Suppressor macrophage treated with lipopolysaccharide for 1 hour (primary cell): ENCODE results near the gene BOLA1.
A peak's percentile ranks its signal among the peaks of the same experiment; 100 is the strongest.

Experiments
- DNase-seq, 3 donors: peaks; one replicate each; pipeline ENCODE4 v3.0.0-alpha.2; 2020 to 2022

The BOLA1 gene

DNA sequence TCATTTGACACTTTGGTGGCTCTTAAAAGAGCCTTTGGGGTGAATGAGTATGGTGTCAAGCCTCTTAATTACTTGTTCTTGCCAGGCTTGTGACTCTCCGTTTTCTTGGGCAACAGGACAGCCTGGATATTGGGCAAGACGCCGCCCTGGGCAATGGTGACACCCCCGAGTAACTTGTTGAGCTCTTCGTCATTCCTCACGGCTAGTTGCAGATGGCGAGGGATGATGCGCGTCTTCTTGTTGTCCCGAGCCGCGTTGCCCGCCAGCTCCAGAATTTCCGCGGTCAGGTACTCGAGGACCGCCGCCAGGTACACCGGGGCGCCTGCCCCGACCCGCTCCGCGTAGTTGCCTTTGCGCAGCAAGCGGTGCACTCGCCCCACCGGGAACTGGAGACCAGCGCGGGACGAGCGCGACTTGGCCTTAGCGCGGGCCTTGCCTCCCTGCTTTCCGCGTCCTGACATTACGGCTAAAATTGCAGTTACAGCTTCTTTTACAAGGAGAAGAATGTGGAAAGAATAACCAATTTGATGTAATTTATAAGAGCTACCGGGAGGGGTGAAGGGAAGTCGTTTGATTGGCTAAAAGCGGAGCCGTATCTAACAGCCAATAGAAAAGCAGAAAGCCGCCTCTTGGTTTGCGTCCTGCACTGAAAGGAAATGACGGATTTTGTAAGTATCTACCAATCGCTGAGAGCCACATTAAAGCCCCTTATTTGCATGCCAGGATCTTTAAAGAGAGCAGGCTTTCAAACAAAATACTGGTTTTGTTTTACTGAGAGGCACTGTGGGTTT is 11.7 kb upstream of the BOLA1 start:
- peak; percentile 91 to 97 (median 95) for DNase-seq

DNA sequence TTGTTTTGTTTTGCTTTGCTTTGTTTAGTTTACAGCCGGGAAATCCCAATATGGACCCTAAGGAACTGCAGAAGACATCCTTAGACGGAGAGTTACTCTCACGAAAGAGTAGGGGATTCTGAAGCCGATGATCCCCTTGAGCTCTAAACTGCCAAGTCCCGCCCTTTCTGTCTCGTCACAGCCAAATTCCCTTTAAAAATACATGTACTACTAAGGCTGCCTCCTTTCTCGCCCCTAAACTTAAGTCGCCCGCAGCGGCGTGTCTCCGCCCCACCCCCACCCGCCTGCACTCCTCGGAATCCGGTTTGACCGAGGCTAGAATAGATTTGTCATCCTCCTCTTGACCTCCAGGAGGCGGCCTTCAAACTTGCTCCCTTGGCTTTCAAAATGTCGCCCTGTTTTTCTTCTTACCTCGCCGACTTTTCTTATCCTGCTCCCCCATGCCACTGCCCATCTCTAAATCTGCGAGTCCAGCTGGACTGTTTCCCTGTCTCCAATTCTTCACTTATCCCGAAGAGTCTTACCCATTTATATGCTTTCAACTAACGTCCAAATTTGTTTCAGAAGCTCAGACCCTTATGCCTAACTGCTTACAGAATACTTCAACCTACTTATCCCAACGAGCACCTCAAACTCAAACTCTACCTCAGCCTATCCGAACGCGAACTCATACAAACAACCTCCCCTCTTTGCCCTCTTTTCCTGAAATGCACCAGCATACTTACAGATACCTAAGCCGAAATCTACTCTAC is 10.9 kb upstream of the BOLA1 start:
- DNase-seq, result peak; percentile 82 to 90 (median 88)

DNA sequence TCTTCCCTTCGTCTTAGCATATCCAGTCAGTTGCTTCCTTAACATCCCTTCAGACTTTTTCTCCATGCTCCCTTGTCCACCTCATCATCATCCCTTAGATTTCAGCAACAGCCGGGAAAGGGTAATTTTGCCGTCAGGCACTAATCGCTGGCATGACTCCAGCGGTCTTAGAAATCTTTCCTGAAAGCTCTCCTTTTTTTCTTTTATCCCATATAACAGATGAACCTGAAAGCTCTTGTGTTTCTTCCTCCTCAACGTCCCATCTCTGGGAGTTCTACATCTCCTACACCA is 10.4 kb upstream of the BOLA1 start:
- peak in 1 of 3 donors; percentile 11 for DNase-seq

DNA sequence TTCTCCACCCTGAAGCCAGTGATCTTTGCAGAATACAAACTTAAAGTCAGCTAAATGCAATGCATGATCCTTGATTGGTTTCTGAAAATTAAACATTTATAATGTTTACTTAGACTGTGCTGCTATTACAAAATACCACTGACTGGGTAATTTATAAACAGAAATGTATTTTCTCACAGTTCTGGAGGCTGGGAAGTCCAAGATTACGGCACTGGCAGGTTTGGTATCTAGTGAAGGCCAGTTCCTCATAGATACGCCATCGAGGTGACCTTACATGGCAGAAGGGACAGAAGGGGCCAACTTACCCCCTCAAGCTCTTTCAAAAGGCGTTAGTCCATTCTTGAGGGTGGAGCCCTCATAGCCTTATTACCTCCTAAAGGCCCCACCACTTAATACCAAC is 2.8 kb upstream of the BOLA1 start:
- DNase-seq, result peak in 2 of 3 donors; percentile 26 to 28

DNA sequence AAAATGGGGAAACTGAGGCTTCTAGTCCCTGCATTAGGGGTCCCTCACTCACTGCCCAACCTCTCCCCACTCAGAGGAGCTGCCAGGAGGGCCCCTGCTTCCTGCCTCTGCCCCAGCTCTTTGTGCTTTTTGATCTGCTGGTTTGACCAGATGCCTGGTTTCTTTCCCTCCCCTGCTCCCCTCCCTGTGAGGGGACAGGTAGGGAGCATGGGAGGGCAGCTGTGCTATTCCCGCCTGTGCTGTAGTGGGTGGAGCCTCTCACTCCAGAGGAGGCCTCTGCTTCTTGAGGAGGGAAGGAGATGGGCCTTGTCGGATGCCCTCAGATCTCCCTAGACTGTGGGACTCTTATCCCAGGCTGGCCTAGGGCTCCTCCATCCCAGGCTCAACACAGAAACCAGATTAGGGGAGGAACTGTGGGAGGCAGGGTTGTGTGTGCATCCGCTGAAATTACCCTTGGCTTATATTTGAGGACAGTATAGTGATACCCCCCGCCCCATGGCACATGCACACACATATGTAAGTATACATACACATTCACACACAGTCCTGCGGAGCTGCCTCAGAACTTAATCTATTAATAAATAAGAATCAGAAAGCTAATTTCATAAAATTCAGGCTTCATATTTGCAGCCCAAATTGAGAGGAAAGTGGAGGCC is 4.6 kb downstream of the BOLA1 start:
- DNase-seq, result no peak

DNA sequence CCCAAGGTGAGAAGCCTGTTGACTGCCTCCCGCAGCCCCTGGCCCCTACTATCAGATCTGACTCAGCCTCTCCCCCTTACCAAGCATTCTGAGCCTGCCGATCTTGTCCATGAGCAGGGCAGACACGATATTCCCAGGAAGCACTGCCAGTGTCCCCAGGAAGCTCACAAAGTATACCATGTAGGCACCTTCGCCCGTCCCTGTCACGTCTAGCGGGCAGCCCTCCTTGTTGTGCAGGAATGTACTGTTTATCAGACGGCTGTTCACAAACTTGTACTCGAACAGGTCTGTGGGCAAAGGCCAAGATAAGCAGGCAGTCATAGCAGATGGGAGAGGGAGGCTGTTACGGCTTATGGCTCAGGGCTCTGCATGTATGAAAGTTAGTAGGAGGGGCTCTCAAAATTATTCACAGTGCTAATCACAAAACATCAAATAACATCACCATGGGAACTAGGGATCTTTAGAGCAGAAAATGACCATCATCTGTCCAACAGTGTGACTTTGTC is 7.3 kb downstream of the BOLA1 start:
- no peak for DNase-seq

DNA sequence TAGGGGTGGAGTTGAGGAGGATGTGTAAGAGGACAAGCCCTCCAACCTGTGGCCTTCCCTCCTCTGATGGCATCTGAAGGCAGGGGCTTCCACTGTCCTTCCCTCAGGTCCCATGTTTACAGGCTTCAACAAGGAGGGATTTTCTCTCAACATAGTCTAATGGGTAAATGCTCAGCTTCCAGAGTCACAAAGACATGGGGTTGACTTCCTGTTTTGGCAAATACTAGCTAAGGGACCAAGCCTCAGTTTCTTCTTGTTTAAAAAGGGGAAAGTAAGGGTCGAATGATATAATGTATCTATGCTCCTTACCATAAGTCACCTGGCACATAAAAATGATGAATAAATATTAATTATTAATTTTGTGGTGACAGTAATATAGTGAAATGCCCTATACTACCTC is 15.2 kb downstream of the BOLA1 start:
- DNase-seq, result no peak

DNA sequence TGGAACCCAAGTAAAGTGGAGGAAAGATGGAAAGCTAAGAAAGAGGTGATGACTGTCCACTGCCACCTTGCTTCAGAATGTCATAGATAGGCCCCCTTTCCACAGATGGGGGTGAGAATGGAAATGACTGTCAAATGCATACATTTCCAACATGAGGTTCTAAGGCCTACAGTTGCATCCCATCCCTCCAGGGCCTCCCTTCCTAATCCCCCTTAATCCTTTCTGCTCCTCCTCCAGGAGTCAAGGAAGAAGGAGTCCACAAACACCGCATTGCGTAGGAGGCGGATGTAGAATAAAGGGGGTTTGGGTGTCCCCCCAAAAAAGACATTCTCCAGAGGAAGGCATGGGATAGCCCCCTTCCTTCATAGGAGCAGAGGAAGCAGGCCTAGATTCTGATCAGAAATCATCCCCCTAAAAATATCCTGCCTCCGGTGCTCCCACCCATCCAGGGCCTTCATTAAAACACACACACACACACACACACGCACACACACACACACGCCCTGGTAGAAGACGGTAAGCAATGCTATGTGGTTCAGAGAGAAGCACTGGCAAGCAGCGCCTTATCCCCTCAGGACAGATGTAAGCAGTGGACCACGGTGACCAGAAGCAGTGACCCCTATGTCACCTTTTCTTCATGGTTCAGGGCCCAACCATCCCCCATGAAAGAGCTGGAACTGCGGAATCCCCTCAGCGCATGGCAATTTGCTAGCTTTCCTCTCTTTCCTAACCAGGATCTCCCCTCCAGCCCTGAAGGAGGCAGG is 16.2 kb downstream of the BOLA1 start:
- no peak for DNase-seq

DNA sequence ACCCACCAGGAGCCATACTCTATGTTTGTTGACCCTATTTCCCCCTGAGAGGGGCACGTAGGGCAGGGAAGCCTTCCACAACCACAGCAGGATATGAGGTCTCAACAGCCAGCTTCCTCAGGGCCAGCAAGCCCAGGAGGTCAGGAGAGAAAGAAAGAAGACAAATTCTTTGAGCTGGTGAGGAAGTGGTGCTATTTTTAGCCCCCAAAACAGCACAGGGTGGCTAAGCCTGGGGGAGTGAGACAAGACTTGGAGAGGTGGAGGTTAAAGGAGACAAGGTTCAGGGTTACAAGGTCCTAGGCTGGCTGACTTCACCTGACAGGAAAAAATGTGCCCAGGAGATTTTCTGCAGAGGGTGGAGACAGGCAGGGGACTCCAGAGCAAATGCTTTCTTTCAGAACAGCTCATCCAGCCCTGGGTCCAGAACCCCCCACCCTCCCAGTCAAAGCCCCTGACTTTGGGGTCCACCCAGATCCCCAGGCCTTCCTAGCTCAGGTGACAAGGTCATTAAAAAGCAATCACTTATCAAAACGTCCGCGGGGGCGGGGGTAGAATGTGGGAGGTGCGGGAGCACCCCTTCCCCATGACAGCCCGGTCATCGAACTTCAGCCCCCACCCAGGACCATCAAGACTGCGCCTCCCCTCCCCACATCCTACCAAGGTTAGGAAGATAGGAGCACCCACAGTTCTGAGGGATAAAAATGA is 17.0 kb downstream of the BOLA1 start:
- no peak for DNase-seq

DNA sequence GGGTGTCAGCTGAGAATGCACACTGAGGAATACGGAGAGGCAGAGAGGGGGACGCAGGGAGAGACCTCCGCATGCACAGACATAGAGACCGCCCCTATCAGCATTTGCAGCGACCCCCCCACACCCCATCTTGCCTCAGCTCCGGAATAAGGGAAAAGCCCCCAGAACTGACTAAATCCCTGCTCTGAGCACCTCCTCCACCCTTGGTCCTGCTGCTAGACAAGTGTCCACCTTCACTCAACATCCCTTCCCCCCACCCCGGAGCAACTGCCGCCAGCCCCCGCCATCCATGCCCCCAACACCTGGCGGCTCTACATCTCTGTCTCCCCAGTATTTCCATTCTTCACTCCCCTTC is 17.5 kb downstream of the BOLA1 start:
- no peak for DNase-seq

DNA sequence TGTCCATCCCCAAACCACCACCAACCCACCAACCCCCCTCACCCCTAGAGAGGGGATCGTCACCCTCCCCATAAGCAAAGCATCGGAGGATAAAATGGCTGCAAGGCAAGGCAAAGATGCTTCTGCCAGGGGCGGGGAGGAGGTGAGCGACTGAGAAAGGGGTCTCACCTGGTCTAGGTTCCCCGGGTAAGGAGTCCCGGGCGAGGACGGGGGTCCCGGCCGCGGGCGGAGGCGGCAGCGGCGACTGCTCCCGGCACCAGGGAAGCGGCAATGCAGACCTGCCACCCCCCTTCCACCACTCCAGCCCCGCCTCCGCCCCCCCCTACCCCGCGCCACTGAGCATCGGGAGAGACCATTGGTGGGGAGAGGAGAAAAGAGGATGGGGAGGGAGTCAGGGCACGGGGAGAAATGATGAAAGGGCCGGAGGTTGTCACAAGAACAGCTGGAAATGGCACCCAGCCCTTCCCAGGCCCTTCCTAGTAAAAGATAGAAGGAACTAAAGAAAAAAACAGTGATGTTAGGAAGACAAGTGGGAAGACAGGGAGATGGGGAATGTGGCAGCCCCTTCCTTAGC is 18.3 kb downstream of the BOLA1 start, which contains the start of gene SV2A:
SV2A (minus strand) TSS at position 274 of the 574 bp plus-strand sequence. CDS start 4,004 bp downstream, outside the sequence.
- DNase-seq, result peak in 1 of 3 donors; percentile 18

DNA sequence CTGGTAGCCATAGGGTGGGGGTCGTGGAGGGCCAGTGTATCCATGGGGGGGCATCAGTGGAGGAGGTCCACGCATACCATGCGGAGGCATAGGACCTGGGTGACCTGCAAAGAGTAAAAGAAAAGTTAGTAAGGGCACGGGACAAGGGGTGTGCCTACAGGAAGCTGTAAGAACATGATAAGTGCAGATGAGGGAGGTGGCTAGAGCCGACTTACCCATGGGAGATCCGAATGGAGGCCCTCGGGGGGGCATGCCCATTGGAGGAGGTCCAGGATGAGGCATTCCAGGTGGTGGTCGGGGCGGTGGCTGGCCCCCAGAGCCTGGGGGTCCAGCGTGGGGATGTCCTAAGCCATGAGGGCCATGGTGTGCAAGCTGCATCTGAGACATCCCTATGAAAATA is 24.3 kb downstream of the BOLA1 start:
- DNase-seq, result no peak

DNA sequence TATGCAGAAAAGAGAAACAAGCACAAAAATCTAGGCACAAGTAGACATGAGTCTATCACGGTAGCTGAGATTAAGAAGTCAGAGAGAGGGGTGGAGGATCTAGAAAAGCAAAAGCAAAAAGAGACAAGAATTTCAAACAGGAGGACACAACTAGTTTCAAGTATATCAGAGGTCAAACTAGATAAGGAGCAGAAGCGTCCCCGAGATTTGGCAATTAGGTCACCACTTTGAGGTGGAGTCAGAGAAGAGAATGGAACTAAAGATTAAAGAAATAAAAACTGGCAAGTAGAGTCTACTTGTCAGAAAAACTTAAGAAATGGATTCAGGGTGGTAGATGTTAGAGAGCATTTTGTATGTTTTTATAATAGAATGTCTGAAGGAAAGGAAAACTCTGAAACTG is 26.0 kb downstream of the BOLA1 start:
- no peak for DNase-seq

DNA sequence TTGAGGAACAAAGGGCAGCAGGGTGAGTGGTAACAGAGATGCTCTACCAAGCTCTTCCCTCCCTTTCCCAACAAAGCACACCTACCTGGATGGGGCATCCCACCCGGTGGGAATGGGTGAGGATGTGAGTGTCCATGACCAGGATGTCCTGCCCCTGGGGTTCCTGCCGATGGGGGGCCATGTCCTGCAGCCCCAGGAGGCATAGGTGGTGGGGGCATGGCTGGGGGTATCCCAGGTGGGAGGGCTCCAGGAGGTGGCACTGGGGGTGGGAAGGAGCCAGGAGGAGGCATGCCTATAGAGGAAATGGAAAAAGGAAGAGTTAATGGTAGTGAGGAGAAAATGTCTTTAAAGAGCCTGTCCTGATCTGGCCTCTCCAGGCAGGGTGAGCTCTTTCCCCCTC is 26.4 kb downstream of the BOLA1 start:
- no peak for DNase-seq

DNA sequence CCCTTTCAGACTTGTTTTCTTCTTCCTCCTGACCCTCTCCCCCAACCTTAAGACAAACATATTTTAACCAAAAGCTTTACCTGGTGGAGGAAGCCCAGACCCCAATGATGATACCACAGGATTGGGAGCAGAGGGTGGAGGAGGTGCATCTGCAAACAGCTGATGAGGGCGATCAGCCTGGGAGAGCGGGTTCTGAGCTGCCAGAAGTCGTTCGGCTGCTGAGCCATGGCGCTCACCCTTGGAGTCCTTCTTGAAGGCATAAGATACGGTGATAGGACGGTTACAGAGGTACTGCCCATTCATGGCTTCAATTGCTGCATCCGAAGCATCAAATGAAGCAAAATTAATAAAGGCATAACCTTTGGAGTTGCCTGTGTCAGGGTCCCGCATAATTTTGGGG is 26.9 kb downstream of the BOLA1 start:
- no peak for DNase-seq

DNA sequence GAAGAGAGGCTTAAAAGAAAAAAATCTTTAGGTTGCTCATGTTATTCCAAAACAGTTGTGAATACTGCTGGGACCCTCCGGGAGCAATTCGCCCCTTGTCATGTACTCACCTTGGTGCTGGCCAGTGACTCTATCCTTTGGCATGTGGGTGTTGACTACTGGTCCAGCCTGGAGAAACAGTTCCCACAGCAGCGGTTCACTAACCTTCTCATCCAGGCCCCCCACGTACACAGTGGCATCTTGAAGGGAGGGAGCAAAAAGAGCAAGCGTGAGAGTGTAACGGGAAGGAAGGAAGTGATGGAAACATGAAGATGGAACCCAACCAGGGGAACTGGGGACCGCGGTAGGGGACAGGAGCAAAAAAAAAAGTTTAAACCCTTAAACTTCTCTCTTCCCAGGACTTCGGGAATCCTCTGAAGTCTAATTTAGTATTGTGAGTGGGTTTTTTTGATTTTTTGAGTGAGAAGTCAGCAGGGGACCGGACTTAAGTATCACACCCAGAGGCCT is 27.7 kb downstream of the BOLA1 start:
- peak in 1 of 3 donors; percentile 8 for DNase-seq

DNA sequence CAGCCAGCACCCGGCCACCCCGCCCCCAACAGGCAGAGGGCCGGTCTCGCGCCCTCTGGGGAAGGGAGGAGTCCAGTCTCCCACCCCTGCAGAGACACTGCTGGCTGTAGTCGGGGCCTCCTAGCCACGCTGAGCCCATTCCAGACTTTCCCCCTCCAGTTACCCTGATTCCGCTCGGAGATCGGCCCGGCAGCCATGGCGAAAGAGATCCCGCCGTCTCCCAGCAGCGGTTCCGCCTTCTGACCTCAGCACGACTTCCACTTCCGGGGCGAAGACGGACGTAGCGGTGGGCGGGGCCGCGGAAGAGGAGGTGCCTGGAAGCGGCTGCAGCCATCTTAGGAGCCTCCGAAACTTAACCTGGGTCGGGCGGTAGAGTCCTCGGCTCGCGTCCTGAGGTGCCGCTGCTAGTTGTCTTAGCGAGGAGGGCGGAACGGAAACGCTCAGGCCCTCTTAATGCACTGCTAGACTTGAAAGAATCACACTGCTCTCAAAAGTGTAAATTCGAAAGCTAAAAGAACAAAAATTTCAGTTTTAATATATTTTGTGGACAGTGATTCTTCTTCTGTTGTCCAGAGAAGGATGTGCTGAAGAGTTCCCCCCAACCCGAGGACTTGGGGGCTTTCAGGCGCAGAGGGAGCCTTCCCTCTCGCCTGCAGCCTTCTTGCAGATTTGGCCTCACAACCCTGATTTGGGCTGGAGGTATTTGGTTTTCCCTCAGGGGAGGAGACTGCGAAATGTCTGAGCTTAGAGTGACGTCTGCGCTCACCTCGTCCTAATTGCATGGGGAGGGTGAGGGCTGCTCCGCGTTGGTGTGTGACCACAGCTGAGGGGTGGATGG is 28.4 kb downstream of the BOLA1 start, which contains the start of gene SF3B4:
SF3B4 (minus strand) TSS at position 241 of the 838 bp plus-strand sequence; CDS start at position 197, 44 bp downstream.
- DNase-seq, result peak; percentile 96 to 98 (median 98)

DNA sequence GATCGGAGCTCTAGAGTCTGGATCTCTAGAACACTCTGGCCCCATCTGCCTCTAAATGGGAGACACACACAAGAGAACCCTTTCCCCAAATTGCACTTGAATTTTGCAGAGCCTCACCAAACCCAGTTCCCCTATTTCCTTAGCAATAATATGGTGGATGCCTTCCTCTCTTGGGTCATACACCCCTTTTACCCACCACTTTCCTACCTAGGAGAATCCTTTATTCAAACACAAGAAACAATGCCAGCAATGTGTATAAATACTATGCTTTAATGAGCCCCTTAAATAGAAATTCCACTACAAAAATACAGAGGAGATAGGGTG is 29.0 kb downstream of the BOLA1 start:
- peak in 1 of 3 donors; percentile 14 for DNase-seq

DNA sequence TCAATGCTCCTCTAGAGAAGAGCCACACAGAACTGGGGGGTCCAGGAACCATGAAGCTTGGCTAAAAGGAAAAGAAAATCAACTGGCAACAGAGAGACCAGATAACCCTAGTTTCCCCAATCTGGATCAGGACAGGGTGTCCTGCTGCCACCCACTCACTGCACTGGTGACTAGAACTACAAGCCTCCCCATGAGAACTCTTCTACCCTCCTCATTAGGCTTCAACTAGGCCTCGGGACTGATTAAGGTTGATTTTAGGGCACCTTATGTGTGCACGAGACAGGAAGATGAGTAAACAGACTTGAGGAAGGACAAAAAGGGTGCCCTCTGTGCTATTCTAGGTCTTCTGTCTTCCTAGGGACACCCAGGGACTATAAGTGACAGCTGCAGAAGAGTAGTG is 30.5 kb downstream of the BOLA1 start:
- peak; percentile 41 to 49 (median 49) for DNase-seq

DNA sequence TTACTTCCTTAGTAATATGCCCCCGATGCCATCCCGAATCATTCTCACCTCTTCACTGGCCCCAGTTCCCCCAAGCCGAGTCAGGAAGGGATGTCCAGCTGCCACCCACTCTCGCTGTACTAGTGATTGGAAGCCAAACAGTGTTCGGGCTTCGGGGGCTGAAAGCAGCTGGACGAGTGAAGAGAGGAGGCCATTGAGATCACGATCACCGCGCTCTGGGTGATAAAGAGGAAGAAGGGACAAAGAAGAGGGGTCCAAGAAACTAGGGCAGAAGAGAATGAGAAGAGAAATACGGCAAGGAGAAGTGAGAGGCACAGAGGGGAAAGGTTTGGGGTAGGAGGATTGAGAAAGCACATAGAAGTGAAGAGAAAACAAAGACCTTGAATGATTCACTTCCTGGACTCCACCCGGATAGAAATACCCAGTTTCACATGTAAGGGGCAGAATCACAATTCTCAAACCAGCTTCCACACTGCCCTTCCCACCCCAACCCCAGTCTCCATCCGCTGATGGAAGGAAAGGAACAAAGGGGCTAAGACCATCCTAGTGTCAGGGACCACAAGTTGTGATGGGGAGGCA is 31.9 kb downstream of the BOLA1 start:
- DNase-seq, result peak; percentile 54 to 72 (median 68)
